Measurements from ENCODE around the gene KIF19.

The KIF19 gene

DNA sequence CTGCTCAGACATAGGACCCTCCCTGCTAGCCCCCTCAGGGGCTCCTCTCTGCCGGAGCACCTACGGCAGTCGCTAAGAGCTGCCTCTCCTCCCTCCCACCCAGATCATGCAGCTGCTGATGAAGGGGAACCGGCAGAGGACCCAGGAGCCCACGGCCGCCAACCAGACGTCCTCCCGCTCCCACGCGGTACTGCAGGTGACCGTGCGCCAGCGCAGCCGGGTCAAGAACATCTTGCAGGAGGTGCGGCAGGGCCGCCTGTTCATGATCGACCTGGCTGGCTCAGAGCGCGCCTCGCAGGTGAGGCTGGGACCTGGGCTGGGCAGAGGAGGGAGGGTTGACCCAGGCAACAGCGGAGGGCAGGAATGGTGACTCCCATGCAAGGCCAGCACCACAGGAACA is 18.6 kb downstream of the KIF19 start:
- Histone ChIP-seq H3K36me3 (ENCODE audit: insufficient read depth, low read length) (no peaks in the 10 kb centered on the region), H3K9me3 (ENCODE audit: insufficient read depth, low read depth, low read length) (no peaks in the 10 kb centered on the region), H2AFZ (ENCODE audit: low read length) (no peak overlapping the region), H3F3A (ENCODE audit: low read depth) (no peaks in the 10 kb centered on the region), H3K9ac (ENCODE audit: low read depth, low read length, poor library complexity, severe bottlenecking) (no peak overlapping the region), H3K79me2 (ENCODE audit: insufficient read depth, low read length) (no peaks in the 10 kb centered on the region), H3K27me3 (ENCODE audit: insufficient read depth, low read length, poor library complexity, severe bottlenecking) (no peaks in the 10 kb centered on the region), H3K4me2 (ENCODE audit: low read depth, low read length, poor library complexity, severe bottlenecking) (no peak overlapping the region), H4K20me1 (ENCODE audit: insufficient read depth, low read length, poor library complexity, severe bottlenecking) (no peaks in the 10 kb centered on the region), H3K9me2 (replicated peaks; ENCODE audit: low read depth, low read length) (no peaks in the 10 kb centered on the region), H3K4me1 (ENCODE audit: insufficient read depth, low read length, poor library complexity, severe bottlenecking) (no peaks in the 10 kb centered on the region), H3K4me3 (ENCODE audit: low read length, poor library complexity, severe bottlenecking) (no peak overlapping the region)
- TF ChIP-seq, protein P1, sequence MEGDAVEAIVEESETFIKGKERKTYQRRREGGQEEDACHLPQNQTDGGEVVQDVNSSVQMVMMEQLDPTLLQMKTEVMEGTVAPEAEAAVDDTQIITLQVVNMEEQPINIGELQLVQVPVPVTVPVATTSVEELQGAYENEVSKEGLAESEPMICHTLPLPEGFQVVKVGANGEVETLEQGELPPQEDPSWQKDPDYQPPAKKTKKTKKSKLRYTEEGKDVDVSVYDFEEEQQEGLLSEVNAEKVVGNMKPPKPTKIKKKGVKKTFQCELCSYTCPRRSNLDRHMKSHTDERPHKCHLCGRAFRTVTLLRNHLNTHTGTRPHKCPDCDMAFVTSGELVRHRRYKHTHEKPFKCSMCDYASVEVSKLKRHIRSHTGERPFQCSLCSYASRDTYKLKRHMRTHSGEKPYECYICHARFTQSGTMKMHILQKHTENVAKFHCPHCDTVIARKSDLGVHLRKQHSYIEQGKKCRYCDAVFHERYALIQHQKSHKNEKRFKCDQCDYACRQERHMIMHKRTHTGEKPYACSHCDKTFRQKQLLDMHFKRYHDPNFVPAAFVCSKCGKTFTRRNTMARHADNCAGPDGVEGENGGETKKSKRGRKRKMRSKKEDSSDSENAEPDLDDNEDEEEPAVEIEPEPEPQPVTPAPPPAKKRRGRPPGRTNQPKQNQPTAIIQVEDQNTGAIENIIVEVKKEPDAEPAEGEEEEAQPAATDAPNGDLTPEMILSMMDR (conservative IDR thresholded peaks at IDR 0.05; ENCODE audit: low read length) = no peak
- TF ChIP-seq EZH2phosphoT487 (IDR thresholded peaks at IDR 0.05; ENCODE audit: borderline replicate concordance) = no peak

DNA sequence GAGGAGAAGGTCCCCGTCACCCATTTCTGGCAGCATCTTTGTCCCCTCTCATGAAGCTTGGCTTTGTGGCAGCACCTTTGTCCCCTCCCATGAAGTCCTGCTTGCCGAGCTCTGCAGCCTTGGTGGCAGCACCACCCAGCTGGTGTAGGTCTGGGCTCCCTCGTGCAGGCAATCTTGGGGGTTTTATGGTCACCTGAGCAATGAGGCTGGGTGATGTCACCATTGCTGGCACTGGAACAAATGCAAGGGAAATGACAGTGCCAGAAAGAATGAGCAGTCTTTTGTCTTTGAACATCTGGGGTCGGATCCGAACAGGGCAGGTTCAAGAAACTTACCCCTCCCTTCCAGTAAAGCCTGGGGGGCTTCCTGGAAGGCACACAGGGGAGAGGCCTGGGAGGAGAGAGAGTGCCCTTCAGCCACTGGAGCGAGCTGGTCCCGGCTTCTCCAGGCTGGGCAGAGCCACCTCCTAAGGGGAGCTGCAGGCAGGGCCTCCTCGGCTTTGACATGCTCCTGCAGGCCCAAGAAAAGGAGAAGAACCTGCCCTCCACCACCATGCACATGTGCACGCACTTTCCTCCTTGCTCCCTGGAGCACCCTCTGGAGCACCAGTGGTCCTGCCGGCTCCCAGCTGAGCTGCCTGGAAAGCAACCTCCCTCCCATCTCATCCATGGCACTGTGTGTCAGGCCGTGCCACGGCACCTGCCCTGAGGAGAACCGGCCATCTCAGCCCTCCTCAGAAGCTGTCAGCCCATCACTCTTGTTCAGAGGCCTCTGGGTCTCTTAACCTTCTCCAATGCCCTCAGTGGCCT is 19.6 kb downstream of the KIF19 start:
- TF ChIP-seq EZH2phosphoT487 (IDR thresholded peaks at IDR 0.05; ENCODE audit: borderline replicate concordance) = no peak
- TF ChIP-seq, protein P1 (conservative IDR thresholded peaks at IDR 0.05; ENCODE audit: low read length) = no peak
- Histone ChIP-seq H3K79me2 (ENCODE audit: insufficient read depth, low read length) (no peaks in the 10 kb centered on the region), H3K4me1 (ENCODE audit: insufficient read depth, low read length, poor library complexity, severe bottlenecking) (no peaks in the 10 kb centered on the region), H3K36me3 (ENCODE audit: insufficient read depth, low read length) (no peaks in the 10 kb centered on the region), H4K20me1 (ENCODE audit: insufficient read depth, low read length, poor library complexity, severe bottlenecking) (no peaks in the 10 kb centered on the region), H3K9me3 (ENCODE audit: insufficient read depth, low read depth, low read length) (no peaks in the 10 kb centered on the region), H3K4me2 (ENCODE audit: low read depth, low read length, poor library complexity, severe bottlenecking) (no peak overlapping the region), H3K27me3 (ENCODE audit: insufficient read depth, low read length, poor library complexity, severe bottlenecking) (no peaks in the 10 kb centered on the region), H3K9ac (ENCODE audit: low read depth, low read length, poor library complexity, severe bottlenecking) (no peak overlapping the region), H3F3A (ENCODE audit: low read depth) (no peaks in the 10 kb centered on the region), H2AFZ (ENCODE audit: low read length) (no peak overlapping the region), H3K4me3 (ENCODE audit: low read length, poor library complexity, severe bottlenecking) (no peak overlapping the region), H3K9me2 (replicated peaks; ENCODE audit: low read depth, low read length) (no peaks in the 10 kb centered on the region)

DNA sequence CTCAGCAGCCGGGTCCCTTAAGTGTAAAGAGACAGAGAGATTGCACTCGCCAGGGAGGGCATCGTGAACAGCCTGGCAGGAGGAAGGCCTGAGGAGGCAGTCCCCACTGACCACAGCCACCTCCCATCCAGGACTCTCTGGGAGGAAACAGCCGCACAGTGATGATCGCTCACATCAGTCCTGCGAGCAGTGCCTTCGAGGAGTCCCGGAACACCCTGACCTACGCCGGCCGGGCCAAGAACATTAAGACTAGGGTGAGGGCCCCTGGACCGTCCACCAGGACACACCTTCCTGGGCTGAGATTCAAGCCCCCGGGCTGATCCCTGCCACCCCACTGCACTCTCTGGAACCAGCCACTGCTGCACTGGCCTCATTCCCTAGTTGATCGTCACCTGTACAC is 21.6 kb downstream of the KIF19 start:
- no peaks in the 10 kb centered on the region for H3F3A ChIP-seq (ENCODE audit: low read depth)
- no peak overlapping the region for H2AFZ ChIP-seq (ENCODE audit: low read length)
- H3K4me2 ChIP-seq (ENCODE audit: low read depth, low read length, poor library complexity, severe bottlenecking) = no peak overlapping the region
- H3K4me3 ChIP-seq (ENCODE audit: low read length, poor library complexity, severe bottlenecking) = no peak overlapping the region
- H3K27me3 ChIP-seq (ENCODE audit: insufficient read depth, low read length, poor library complexity, severe bottlenecking) = no peaks in the 10 kb centered on the region
- H4K20me1 ChIP-seq (ENCODE audit: insufficient read depth, low read length, poor library complexity, severe bottlenecking) = no peaks in the 10 kb centered on the region
- no peaks in the 10 kb centered on the region for H3K9me2 ChIP-seq (replicated peaks; ENCODE audit: low read depth, low read length)
- no peaks in the 10 kb centered on the region for H3K9me3 ChIP-seq (ENCODE audit: insufficient read depth, low read depth, low read length)
- H3K36me3 ChIP-seq (ENCODE audit: insufficient read depth, low read length) = no peaks in the 10 kb centered on the region
- TF ChIP-seq, protein P1 (conservative IDR thresholded peaks at IDR 0.05; ENCODE audit: low read length) = no peak
- no peak for TF ChIP-seq EZH2phosphoT487 (IDR thresholded peaks at IDR 0.05; ENCODE audit: borderline replicate concordance)
- no peak overlapping the region for H3K9ac ChIP-seq (ENCODE audit: low read depth, low read length, poor library complexity, severe bottlenecking)
- H3K79me2 ChIP-seq (ENCODE audit: insufficient read depth, low read length) = no peaks in the 10 kb centered on the region
- no peaks in the 10 kb centered on the region for H3K4me1 ChIP-seq (ENCODE audit: insufficient read depth, low read length, poor library complexity, severe bottlenecking)
